Loucy (cell line): ENCODE results near the gene GNPDA1.

Experiments
- CTCF ChIP-seq: fragments of 200-600 bp; sonication (generic); conservative IDR thresholded peaks from 2 replicates; pipeline ENCODE4 v1.5.1; 2014; ENCODE audit warnings: mild to moderate bottlenecking, antibody characterized with exemption, low read length
- EZH2phosphoT487 ChIP-seq: fragments of 200-600 bp; IDR thresholded peaks from 2 replicates; pipeline ENCODE4 v1.6.1; 2018; ENCODE audit warnings: antibody characterized with exemption, mild to moderate bottlenecking, moderate library complexity, borderline replicate concordance

- no peak for TF ChIP-seq CTCF
- no peak for TF ChIP-seq EZH2phosphoT487
Measured at GRCh38 chr5:141961466-141961865, 51.4 kb downstream of the GNPDA1 start.
